GM15510 (cell line): ENCODE data around the gene MRTFA.

Experiments
- POLR2A ChIP-seq: IDR thresholded peaks from 3 replicates; pipeline ENCODE4 v1.6.1; 2011; ENCODE audit warnings: borderline replicate concordance; ENCODE audit not compliant: insufficient read length; ENCODE audit errors: extremely low read depth

MRTFA gene

DNA sequence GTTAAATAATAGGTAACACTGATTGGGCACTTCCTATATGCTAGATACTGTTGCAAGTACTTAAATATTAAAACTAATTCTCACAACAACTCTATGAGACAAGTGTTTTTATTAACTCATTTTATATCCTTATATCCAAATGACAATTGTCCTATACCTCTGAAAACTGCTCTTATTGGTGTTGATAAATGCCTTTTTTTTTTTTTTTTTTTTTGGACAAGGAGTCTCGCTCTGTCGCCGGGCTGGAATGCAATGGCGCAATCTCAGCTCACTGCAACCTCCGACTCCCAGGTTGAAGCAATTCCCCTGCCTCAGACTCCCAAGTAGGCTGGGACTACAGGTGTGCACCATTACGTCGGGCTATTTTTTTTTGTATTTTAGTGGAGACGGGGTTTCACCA is 41.6 kb downstream of the MRTFA start:
- TF ChIP-seq POLR2A, result no peak

DNA sequence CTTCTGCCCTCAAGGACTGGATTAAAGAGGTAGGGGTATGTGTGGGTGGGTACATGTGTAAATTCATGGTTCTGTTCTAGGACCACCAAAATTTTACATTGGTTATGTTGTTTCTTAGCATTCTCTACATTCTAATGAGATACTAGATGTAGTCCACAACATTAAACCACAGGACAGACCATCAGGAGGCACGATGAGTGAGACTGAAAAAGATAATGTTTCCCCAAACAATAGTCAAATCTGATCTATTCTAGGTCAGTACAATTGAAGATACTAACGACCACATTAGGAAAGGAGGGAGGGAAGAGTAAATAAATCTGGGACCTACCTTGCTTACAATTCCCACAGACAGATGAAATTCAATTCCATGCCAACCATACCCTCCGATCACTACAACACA is 42.2 kb downstream of the MRTFA start:
- no peak for TF ChIP-seq POLR2A

DNA sequence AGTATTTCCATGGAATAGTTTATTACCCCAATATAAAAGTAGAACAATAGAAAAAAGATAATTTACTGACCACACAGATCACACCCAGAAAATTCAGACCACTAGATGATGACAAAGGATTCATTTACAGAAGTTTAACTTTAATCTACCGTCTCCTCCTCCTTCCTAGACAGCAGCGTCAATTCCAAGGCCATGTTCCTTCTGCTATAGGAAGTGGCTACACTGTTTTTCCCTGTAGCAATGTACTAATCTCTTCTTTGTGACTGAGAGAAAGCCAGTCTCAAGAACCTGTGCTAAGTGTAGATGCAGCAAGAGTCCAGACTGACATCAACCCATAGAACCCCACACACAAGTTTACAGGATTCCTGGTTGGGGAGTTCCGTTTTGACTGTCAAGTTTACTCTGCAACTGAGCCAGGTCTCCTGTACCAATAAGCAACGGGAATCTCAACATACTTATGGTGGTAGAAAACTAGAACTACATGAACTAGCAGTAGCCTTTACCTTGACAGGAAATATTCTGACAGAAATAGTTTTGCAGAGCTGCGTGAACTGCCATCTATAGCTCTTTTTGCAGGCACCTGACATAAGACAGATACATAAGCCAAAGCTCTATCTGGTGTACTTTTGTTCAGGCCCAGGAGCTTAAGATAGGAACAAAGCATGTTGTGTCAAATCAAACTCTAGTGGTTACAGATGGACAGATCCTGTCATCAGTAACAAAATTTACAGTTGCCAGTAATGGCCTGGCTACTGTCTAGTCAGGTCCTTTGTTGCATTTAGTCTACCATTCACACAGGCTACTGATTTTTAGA is 42.9 kb downstream of the MRTFA start:
- no peak for TF ChIP-seq POLR2A

DNA sequence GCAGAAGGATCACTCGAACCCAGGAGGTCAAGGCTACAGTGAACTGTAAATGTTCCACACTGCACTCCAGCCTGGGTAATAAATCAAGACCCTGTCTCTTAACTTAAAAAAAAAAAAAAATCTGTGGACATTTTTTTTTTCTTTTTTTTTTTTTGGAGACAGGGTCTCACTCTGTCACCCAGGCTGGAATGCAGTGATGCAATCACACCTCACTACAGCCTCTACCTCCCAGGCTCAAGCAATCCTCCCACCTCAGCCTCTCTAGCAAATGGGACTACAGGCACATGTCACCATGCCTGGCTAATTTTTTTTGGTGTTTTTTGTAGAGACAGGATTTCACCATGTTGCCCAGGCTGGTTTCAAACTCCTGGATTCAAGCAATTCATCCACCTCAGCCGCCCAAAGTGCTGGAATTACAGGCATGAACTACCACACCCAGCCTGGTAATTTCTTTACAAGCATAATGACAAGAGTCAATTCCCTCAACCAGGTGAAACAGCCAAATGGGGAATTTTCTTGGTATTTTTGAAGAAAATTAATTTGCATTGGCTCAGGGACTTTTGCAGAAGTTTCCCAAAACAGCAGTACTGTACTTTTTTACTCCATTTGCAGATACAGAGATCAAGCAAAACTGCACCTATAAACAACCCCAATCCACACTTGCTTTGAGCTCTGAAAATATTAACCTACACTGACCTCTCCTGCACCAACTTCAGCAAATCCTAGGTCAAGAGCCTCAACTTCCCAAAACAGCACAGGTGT is 44.0 kb downstream of the MRTFA start:
- TF ChIP-seq POLR2A, result no peak

DNA sequence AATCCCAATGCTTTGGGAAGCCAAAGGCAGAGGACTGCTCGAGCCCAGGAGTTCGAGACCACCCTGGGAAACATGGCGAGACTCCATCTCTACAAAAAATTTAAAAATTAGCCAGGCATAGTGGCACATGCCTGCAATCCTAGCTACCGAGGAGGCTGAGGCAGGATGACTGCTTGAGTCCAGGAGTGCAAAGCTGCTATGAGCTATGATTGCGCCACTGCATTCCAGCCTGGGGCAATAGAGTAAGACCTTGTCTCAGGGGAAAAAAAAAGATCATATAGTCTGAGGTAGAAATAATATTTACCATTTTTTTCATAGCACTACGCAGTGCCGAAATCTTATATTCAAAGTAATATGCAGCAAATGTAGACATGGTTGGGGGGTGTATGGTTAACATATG is 47.8 kb downstream of the MRTFA start:
- no peak for TF ChIP-seq POLR2A

DNA sequence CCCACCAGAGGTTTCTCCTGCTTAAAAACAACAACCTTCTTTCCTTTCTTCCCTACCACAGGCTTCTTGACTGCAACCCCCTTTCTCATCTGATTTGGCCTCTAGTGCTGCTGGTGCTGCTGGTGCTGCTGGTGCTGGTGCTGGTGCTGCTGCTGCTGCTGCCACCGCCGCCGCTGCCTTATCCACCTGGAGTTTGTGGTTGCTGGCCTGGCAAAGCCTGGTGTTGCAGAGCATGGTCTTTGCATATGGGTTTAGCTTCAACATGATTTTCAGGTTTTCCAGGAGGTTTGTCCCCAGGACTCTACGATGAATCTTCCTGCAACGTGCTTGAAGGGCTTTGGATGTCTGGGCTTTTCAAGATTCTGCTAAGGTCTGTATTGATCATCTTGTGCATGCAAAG is 49.7 kb downstream of the MRTFA start:
- no peak for TF ChIP-seq POLR2A

DNA sequence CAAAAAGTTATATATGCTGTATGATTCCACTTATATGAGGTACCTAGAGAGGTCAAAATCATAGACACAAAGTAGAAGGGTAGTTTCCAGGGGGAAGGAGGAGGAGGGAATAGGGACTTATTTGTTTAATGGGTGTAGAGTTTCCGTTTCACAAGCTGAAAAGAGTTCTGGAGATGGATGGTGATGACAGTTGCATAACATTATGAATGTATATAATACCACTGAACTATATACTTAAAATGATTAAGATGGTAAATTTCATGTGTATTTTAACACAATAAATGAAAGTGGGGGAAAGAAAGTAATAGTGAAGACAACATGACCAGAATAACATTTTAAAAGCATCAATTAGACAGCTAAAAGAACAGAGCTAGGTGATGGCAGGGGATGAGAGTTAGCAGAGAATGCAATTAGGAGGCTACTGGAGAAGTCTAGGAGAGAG is 51.2 kb downstream of the MRTFA start:
- TF ChIP-seq POLR2A, result no peak

DNA sequence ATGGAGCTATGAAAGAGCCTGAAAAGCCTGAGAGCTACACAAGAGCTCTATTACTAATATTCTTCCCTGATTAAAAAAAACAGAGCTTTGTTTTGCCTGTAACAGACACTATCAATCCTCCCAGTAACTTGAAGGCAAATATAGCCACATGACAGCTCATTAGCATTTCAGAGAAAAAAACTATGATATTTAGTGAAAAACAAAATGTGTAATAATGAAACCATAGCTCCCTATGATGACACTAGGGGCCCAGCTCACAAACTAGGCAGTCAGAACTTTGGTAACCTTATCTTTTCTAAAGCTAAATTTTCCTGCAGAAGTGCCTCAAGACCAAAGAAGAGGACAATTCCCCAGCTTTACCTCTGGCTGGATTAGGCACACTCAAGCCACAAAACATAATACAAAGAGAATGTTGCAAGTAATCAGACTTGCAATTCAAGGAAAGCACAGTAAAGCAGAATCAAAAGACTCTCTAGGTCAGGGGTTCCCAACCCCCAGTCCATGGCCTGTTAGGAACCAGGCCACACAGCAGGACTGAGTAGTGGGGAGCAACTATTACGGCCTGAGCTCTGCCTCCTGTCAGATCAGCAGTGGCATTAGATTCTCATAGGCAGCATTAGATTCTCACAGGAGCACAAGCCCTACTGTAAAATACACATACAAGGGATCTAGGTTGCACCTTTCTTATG is 53.3 kb downstream of the MRTFA start:
- no peak for TF ChIP-seq POLR2A

DNA sequence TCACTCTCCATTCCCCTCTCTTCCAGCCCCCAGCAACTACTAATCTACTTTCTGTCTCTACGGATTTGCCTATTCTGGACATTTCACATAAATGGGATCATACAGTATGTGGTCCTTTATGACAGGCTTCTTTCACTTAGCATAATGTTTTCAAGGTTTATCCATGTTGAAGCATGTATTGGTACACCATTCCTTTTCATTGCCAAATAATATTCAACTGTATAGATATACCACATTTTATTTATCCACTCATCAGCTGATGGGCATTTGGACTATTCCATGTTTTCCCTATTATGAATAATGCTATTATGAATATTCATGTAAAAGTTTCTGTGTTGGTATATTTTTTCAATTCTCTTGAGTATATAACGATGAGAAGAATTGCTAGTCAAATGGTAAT is 54.5 kb downstream of the MRTFA start:
- TF ChIP-seq POLR2A, result no peak

DNA sequence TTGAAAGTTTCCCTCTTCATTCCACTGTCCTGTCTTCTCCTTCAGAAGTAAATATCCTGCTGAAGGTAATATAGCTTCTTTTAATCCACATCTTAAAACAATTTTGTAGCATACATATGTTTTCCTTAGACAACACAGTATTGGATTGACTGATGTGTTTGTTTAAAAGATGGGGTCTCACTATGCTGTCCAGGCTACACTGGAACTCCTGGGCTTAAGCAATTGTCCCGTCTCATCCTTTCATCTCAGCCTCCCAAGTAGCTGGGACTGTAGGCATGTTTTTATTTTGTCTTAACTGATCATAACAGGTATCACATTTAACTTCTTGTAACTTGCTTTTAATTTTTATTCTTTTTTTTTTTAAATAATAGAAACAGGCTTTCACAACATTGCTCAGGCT is 55.9 kb downstream of the MRTFA start:
- no peak for TF ChIP-seq POLR2A

DNA sequence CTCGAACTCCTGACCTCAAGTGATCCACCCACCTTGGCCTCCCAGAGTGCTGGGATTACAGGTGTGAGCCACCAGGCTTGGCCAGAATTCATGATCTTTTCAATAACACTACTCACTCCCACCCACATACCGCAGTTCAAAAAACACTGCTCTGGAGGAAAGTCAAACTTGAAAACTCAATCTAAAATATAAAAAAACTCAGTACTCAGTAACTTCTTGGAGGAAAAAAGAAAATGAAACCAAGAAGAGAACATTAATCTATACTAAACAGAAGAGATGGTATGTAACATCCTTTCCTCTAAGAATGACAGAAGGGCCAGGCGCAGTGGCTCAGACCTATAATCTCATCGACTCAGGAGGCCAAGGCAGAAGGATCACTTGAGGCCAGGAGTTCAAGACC is 58.3 kb downstream of the MRTFA start:
- TF ChIP-seq POLR2A, result no peak

DNA sequence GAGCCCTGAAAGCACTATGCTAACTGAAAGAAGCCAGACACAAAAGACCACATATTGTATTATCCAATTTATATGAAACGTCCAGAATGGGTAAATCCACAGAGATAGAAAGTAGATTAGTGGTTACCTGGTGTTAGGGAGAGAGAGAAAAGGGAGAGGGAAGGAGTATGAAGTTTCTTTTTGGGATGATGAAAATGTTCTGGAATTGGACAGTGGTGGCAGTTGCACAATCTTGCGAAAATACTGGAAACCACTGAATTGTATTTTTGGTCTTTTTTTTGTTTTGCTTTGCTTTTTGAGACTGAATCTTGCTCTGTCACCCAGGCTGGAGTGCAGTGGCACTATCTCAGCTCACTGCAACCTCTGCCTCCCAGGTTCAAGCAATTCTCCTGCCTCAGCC is 63.5 kb downstream of the MRTFA start:
- no peak for TF ChIP-seq POLR2A

DNA sequence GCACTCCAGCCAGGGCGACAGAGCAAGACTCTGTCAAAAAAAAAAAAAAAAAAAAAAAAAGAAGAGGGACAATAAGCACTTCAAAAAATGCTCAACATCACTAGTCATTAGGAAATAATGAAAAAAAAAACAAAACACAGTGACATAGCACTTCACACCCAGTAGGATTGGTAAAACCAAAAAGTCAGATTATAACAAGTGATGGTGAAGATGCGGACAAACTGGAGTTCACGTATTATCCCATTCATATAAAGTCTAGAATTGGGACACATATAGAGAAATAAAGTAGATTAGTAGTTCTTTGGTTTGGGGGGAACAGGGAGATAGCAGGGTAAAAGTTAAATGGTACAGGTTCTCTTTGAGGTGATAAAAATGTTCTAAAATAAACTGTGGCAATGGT is 64.6 kb downstream of the MRTFA start:
- no peak for TF ChIP-seq POLR2A

DNA sequence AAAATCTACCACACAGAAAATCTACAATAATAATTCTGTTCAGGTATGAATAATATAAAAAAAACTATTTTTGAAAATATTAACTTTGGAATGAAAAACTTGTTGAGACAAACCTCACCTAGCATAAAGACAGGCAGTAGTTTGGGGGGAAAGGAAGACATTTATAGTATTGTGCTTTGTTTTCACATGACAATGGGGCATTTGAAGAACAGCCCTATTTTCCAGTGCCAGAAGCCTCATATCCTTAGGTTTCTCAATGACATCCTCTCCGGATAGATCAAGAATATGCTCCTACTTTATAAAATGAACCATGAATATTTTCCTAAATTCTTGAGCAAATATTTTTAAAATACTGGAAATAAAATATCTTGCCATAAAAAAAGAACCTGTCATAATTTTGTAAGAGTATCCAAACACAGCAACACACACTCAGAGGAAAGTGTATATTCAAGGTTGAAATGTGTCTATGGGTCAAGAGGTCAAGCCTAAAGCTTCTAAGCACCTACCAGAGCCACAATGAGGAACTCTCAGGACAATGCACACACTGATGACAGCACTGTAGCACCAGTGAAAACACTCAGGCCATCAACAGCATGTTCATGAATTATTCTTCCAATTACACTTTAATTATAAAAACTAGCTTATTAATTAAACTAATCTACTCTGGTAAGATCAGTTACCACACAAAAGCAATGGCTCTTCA is 68.7 kb downstream of the MRTFA start:
- no peak for TF ChIP-seq POLR2A

DNA sequence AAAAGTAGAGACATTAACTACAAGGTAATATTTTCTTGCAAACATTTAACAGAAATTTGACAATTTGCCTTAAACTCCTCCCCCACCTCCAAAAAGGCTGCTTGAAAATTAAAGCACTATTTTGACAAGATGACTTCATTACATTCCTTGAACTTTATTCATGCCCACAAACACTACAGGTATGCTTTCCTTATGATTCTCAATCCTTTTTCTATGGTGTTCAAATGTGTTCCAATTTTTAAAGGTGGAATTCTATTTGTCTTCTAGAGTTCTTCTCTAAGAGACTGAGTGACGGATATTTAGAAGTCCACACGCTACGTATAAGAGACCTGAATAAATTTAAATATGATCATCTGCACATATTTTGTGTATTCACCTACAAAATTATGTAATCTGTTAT is 69.4 kb downstream of the MRTFA start:
- no peak for TF ChIP-seq POLR2A
